ENCODE measurements around the gene TPCN2.
"Not testable (repeated sequence)": the region's sequence is repeated elsewhere in the genome, so short reads cannot be mapped to it uniquely, and the experiment has no call there.

TPCN2 gene

GRCh38 chr11:69074375-69075140 lies 25.8 kb downstream of the TPCN2 start:
- no peak overlapping the region for H3K4me3 ChIP-seq (ENCODE audit: low read depth, low read length)
- no peak for TF ChIP-seq CTCF (IDR thresholded peaks at IDR 0.05; ENCODE audit: low read depth, low read length)

GRCh38 chr11:69075421-69076128 lies 26.8 kb downstream of the TPCN2 start:
- TF ChIP-seq CTCF (IDR thresholded peaks at IDR 0.05; ENCODE audit: low read depth, low read length): no peak
- no peak overlapping the region for H3K4me3 ChIP-seq (ENCODE audit: low read depth, low read length)

- H3K4me3 ChIP-seq (ENCODE audit: low read depth, low read length): no peak overlapping the region
- TF ChIP-seq CTCF (IDR thresholded peaks at IDR 0.05; ENCODE audit: low read depth, low read length): no peak
These were observed 27.5 kb downstream of the TPCN2 start for GRCh38 chr11:69076129-69076791.

GRCh38 chr11:69076977-69077376 lies 28.2 kb downstream of the TPCN2 start:
- not testable (repeated sequence) for H3K4me3 ChIP-seq (ENCODE audit: low read depth, low read length)

- TF ChIP-seq CTCF (IDR thresholded peaks at IDR 0.05; ENCODE audit: low read depth, low read length): no peak
- H3K4me3 ChIP-seq (ENCODE audit: low read depth, low read length): no peak overlapping the region
These were observed 29.8 kb downstream of the TPCN2 start for GRCh38 chr11:69078508-69078907.

- TF ChIP-seq CTCF (IDR thresholded peaks at IDR 0.05; ENCODE audit: low read depth, low read length): no peak
- H3K4me3 ChIP-seq (ENCODE audit: low read depth, low read length): no peak overlapping the region
These were observed 30.3 kb downstream of the TPCN2 start for GRCh38 chr11:69078930-69079605.

- no peak overlapping the region for H3K4me3 ChIP-seq (ENCODE audit: low read depth, low read length)
- no peak for TF ChIP-seq CTCF (IDR thresholded peaks at IDR 0.05; ENCODE audit: low read depth, low read length)
These were observed 31.0 kb downstream of the TPCN2 start for GRCh38 chr11:69079661-69080256.

All from WI38 (cell line).